SK-N-SH treated with all-trans-retinoic acid at 6 μM for 48 hours (cell line): ENCODE data around the gene CDC14A.

Experiments
- CREB5 ChIP-seq: fragments of 250-450 bp; sonication (Bioruptor Pico); IDR thresholded peaks from 2 replicates; pipeline ENCODE4 v1.5.1; 2020; ENCODE audit warnings: low read depth, mild to moderate bottlenecking, moderate library complexity
- ZFP3 ChIP-seq: fragments of 250-450 bp; sonication (Bioruptor Pico); IDR thresholded peaks from 2 replicates; pipeline ENCODE4 v1.5.0; 2020; ENCODE audit warnings: mild to moderate bottlenecking, moderate library complexity
- ZNF8 ChIP-seq: fragments of 450-650 bp; formaldehyde crosslinking; IDR thresholded peaks from 2 replicates; pipeline ENCODE4 v1.5.0; 2020; ENCODE audit warnings: mild to moderate bottlenecking, moderate library complexity

- TF ChIP-seq ZFP3 = no peak
- TF ChIP-seq ZNF8 (CRISPR knock-in tag) = no peak
- no peak for TF ChIP-seq CREB5
Measured at GRCh38 chr1:100353988-100354387, 1.7 kb downstream of the CDC14A start.
